Keratinocyte (primary cell): ENCODE data around the gene CARD9. TPM values are rescaled to one million over a fixed set of nuclear protein-coding genes. Genes with fewer than 3 reads are reported as not detected.
"Not testable (repeated sequence)": the region's sequence is repeated elsewhere in the genome, so short reads cannot be mapped to it uniquely, and the experiment has no call there.

Experiments used
- DNase-seq: peaks from one replicate; pipeline ENCODE4 v3.0.0-alpha.2; 2011; ENCODE audit warnings: low read depth, missing footprints, low spot score
- FAIRE-seq: peaks from 2 replicates; lab custom pipeline; 2011; peaks lifted over from hg19 to GRCh38; lab: Jason Lieb, UNC
- H2AFZ ChIP-seq: 2 replicates; pipeline ENCODE4 v1.6.0; 2012; ENCODE audit warnings: low read length, control low read depth, inconsistent platforms; ENCODE audit not compliant: control insufficient read depth
- H3K27ac ChIP-seq: 2 replicates; pipeline ENCODE4 v1.5.1; 2011; ENCODE audit warnings: low read length; ENCODE audit not compliant: control insufficient read depth, insufficient read depth
- H3K27me3 ChIP-seq: 3 replicates; pipeline ENCODE4 v1.6.0; 2011; ENCODE audit warnings: low read length; ENCODE audit not compliant: control insufficient read depth, insufficient read depth; ENCODE audit errors: extremely low read depth
- H3K36me3 ChIP-seq, 2 experiments: 2 replicates in 1 of 2; 3 replicates in 1 of 2; pipeline ENCODE4 v1.5.1; 2011; ENCODE audit warnings: low read length in 2 of 2, mild to moderate bottlenecking in 1 of 2; ENCODE audit not compliant: control insufficient read depth in 2 of 2, insufficient read depth in 2 of 2; ENCODE audit errors: extremely low read depth in 1 of 2
- H3K4me1 ChIP-seq: 3 replicates; pipeline ENCODE4 v1.5.1; 2011; ENCODE audit warnings: low read length; ENCODE audit not compliant: control insufficient read depth, insufficient read depth; ENCODE audit errors: extremely low read depth
- H3K4me2 ChIP-seq: 3 replicates; pipeline ENCODE4 v1.6.0; 2011; ENCODE audit warnings: low read depth, low read length; ENCODE audit not compliant: control insufficient read depth, insufficient read depth; ENCODE audit errors: extremely low read depth
- H3K4me3 ChIP-seq, 3 experiments: fragments of 200-600 bp in 1 of 3; sonication (generic) in 1 of 3; 2 replicates in 2 of 3; 3 replicates in 1 of 3; pipeline ENCODE4 v1.5.1; 2011 to 2016; ENCODE audit warnings: low read length in 3 of 3, mild to moderate bottlenecking in 3 of 3, control low read depth in 2 of 3, inconsistent platforms in 1 of 3, low read depth in 1 of 3, mixed read lengths in 1 of 3, mixed run types in 1 of 3, moderate library complexity in 1 of 3; ENCODE audit not compliant: control insufficient read depth in 2 of 3, insufficient read depth in 2 of 3; ENCODE audit errors: extremely low read depth in 1 of 3
- H3K79me2 ChIP-seq: 2 replicates; pipeline ENCODE4 v1.6.0; 2012; ENCODE audit warnings: low read length; ENCODE audit not compliant: control insufficient read depth, insufficient read depth
- H3K9ac ChIP-seq: 3 replicates; pipeline ENCODE4 v1.6.0; 2011; ENCODE audit warnings: low read length; ENCODE audit not compliant: control insufficient read depth, insufficient read depth; ENCODE audit errors: extremely low read depth
- H3K9me1 ChIP-seq: 3 replicates; pipeline ENCODE4 v1.6.0; 2011; ENCODE audit warnings: low read length; ENCODE audit not compliant: control insufficient read depth, insufficient read depth; ENCODE audit errors: extremely low read depth
- H3K9me3 ChIP-seq: 2 replicates; pipeline ENCODE4 v1.5.1; 2012; ENCODE audit warnings: low read depth, low read length; ENCODE audit not compliant: control insufficient read depth
- H4K20me1 ChIP-seq: 3 replicates; pipeline ENCODE4 v1.6.0; 2011; ENCODE audit warnings: low read length; ENCODE audit not compliant: control insufficient read depth, insufficient read depth; ENCODE audit errors: extremely low read depth
- EZH2 ChIP-seq: IDR thresholded peaks from one replicate; pipeline ENCODE4 v1.6.1; 2012; ENCODE audit warnings: inconsistent platforms, mild to moderate bottlenecking, low read length, moderate library complexity
- dilution Hi-C: fragments of 300-500 bp; cut with MboI; formaldehyde crosslinking; loops from one replicate; pipeline ENCODE4 v1.7.0; 2020; ENCODE audit warnings: low sequenced_read_pairs; ENCODE audit not compliant: extremely low pct_ligation_motif_present
- polyA plus RNA-seq, 5 experiments: library from polyadenylated mRNA; depleted of rRNA in 3 of 5; stranded (reverse) in 3 of 5; stranded (forward) in 1 of 5; unstranded in 1 of 5; fragments of >200 nt; gene quantifications; 1 replicate in 1 of 5; 2 replicates in 3 of 5; 3 replicates in 1 of 5; pipeline versions ENCODE4 v1.2.1 to v1.2.3, GENCODE V29; 2011 to 2012; ENCODE audit warnings: missing spikeins in 2 of 5, low read depth in 1 of 5, low replicate concordance in 1 of 5
- TF ChIP-seq, protein P1 (sequence below), 3 experiments: IDR thresholded peaks in 1 of 3; conservative IDR thresholded peaks in 1 of 3; optimal IDR thresholded peaks in 1 of 3; 2 replicates in 2 of 3; 3 replicates in 1 of 3; pipeline versions ENCODE3 to v1.5.1; 2011; ENCODE audit warnings: low read length in 3 of 3, mild to moderate bottlenecking in 3 of 3, moderate library complexity in 2 of 3, control low read depth in 1 of 3, inconsistent platforms in 1 of 3; ENCODE audit not compliant: insufficient read depth in 2 of 3; ENCODE audit errors: extremely low read depth in 1 of 3

CARD9 gene
- polyA plus RNA-seq, 1 donor (not counting 4 experiments of a cell fraction or from before 2014, with no cell fraction given): 0.07 TPM

DNA sequence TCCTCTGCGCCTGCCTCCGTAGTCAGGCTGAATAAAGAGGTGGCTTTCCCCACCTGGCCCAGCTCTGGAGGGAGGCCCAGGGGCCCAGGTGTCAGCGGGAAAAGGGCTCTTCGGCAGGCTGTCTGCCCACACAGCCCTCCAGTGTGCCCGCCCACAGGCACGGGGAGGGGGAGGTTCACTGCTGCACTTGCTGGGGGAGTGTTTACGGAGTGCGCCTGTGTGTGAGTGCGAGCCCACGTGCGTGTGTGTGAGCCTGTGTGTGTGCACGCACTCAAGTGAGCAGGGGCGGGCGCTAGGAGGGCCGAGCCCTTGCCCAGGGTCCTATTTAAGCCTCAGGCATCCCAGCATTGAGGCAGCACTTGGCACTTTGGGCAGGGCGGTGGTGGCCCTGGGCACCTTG lies 20.8 kb downstream of the CARD9 start:
- Histone ChIP-seq H3K9me3 (no peaks in the 10 kb centered on the region), H3K9ac (no peak overlapping the region), H3K36me3 (no peaks in the 10 kb centered on the region), H2AFZ (no peak overlapping the region), H3K27ac (no peak overlapping the region), H4K20me1 (no peaks in the 10 kb centered on the region), H3K9me1 (no peaks in the 10 kb centered on the region), H3K27me3 (no peaks in the 10 kb centered on the region), H3K4me2 (no peak overlapping the region), H3K4me3 (no peak overlapping the region), H3K4me1 (peaks cover 5% of the 10 kb centered on the region), H3K79me2 (no peaks in the 10 kb centered on the region)
- TF ChIP-seq, protein P1, sequence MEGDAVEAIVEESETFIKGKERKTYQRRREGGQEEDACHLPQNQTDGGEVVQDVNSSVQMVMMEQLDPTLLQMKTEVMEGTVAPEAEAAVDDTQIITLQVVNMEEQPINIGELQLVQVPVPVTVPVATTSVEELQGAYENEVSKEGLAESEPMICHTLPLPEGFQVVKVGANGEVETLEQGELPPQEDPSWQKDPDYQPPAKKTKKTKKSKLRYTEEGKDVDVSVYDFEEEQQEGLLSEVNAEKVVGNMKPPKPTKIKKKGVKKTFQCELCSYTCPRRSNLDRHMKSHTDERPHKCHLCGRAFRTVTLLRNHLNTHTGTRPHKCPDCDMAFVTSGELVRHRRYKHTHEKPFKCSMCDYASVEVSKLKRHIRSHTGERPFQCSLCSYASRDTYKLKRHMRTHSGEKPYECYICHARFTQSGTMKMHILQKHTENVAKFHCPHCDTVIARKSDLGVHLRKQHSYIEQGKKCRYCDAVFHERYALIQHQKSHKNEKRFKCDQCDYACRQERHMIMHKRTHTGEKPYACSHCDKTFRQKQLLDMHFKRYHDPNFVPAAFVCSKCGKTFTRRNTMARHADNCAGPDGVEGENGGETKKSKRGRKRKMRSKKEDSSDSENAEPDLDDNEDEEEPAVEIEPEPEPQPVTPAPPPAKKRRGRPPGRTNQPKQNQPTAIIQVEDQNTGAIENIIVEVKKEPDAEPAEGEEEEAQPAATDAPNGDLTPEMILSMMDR (optimal IDR thresholded peaks at IDR 0.05 in 1 of 3, IDR thresholded peaks at IDR 0.05 in 1 of 3, conservative IDR thresholded peaks at IDR 0.05 in 1 of 3; ENCODE audit: extremely low read depth in 1 of 3, insufficient read depth in 2 of 3, low read length in 3 of 3): no peak
- no peak for FAIRE-seq
- no peak for DNase-seq
- dilution Hi-C loops: no loop called here

DNA sequence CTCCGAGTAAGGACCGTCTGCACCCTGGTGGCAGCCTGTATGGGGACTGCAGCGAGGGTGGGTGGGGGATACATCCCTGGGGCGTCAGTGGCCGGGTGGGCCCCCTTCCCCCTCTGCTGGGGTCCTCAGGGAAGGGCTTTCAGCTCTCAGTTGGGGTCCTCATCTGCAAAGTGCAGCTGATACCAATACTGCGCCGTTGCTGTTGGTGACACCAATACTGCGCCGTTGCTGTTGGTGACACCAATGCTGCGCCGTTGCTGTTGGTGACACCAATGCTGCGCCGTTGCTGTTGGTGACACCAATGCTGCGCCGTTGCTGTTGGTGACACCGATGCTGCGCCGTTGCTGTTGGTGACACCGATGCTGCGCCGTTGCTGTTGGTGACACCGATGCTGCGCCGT lies 21.6 kb downstream of the CARD9 start:
- H3K9me1 ChIP-seq, H4K20me1 ChIP-seq, H3K36me3 ChIP-seq, H3K9ac ChIP-seq, H3K9me3 ChIP-seq, H3K27ac ChIP-seq, H2AFZ ChIP-seq, H3K27me3 ChIP-seq, H3K4me3 ChIP-seq, H3K4me1 ChIP-seq, H3K79me2 ChIP-seq, DNase-seq, FAIRE-seq, H3K4me2 ChIP-seq, dilution Hi-C loops: not testable (repeated sequence)

DNA sequence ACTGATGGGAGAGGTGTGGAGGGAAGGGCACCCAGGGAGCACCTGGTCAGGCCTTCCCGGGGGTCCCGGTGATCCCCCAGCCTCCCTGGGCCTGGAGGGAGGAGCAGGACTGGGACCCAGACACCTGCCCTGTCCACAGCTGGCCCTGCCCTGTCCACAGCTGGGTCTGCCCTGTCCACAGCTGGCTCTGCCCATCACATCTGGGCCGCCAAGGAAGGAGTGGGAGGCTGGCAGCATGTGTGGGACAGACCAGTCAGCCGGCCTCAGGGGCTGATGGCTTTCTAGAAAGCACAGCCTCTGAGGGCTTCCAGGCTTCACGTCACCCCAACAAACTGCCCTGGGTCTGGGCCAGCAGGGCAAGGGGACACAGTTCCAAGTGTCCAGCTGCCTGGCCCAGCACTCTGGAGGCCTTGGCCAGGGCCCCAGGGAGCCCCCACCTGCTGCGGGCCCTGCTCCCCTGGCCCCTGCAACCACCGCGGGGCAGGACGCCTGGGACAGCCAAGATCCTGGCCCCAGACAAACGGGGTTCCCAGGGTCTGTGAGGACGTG lies 22.1 kb downstream of the CARD9 start:
- no peak for TF ChIP-seq EZH2
- TF ChIP-seq, protein P1 (optimal IDR thresholded peaks at IDR 0.05 in 1 of 3, IDR thresholded peaks at IDR 0.05 in 1 of 3, conservative IDR thresholded peaks at IDR 0.05 in 1 of 3; ENCODE audit: extremely low read depth in 1 of 3, insufficient read depth in 2 of 3, low read length in 3 of 3): no peak
- DNase-seq: no peak
- Histone ChIP-seq H3K4me2 (no peak overlapping the region), H2AFZ (no peak overlapping the region), H3K27ac (no peak overlapping the region), H4K20me1 (no peaks in the 10 kb centered on the region), H3K9me3 (no peaks in the 10 kb centered on the region), H3K36me3 (no peaks in the 10 kb centered on the region), H3K4me1 (peaks cover 8% of the 10 kb centered on the region), H3K4me3 (no peak overlapping the region), H3K79me2 (no peaks in the 10 kb centered on the region), H3K9ac (no peak overlapping the region), H3K9me1 (no peaks in the 10 kb centered on the region), H3K27me3 (no peaks in the 10 kb centered on the region)
- FAIRE-seq: no peak
- dilution Hi-C loops: no loop called here
